HCT116 (cell line): ENCODE data around the gene FNDC1. TPM values are rescaled to one million over a fixed set of nuclear protein-coding genes. Genes with fewer than 3 reads are reported as not detected.

Experiments
- ATAC-seq: fragments of 200-7000 bp; cut with Tn5 transposase; 2 replicates; pipeline ENCODE4 v1.9.1; 2020; ENCODE audit warnings: mild to moderate bottlenecking, moderate library complexity
- BruUV-seq: library from RNA; stranded (reverse); fragments of 400-500 nt; replicated peaks from 2 replicates; lab custom pipeline; 2021; lab: Mats Ljungman, UMichigan
- CTCF ChIA-PET: fragments of 300-600 bp; sonication (Branson Sonifier 250); formaldehyde crosslinking; loops from one replicate; lab custom pipeline; 2021; ENCODE audit warnings: antibody characterized with exemption; lab: Charles Lee
- POLR2A ChIA-PET: fragments of 300-600, 350-600 bp; sonication (Branson Sonifier 250); formaldehyde crosslinking; loops from one replicate; lab custom pipeline; 2021; ENCODE audit warnings: antibody characterized with exemption; lab: Charles Lee
- RAD21 ChIA-PET, 2 experiments: fragments of 300-600 bp; sonication (Branson Sonifier 250); formaldehyde crosslinking; loops; one replicate each; lab custom pipeline; 2023; ENCODE audit warnings: low total read pairs in 2 of 2; ENCODE audit not compliant: uncharacterized antibody in 2 of 2, unreplicated experiment in 2 of 2, low non-redundant PET in 1 of 2; lab: Charles Lee
- DNase-seq: peaks from one replicate; pipeline ENCODE4 v3.0.0-alpha.2; 2010; ENCODE audit warnings: low read depth, low spot score
- H2AFZ ChIP-seq: fragments of 200-600 bp; shearing (Covaris generic), sonication (generic); 2 replicates; pipeline ENCODE4 v1.6.1; 2017; ENCODE audit warnings: low read depth, mixed run types, mixed read lengths, antibody characterized with exemption, low read length; ENCODE audit not compliant: poor library complexity, severe bottlenecking
- H3K27ac ChIP-seq: 2 replicates; pipeline ENCODE4 v1.5.1; 2012; ENCODE audit warnings: low read depth, low read length
- H3K27me3 ChIP-seq: fragments of 200-600 bp; sonication (generic); 2 replicates; pipeline ENCODE4 v1.6.1; 2016; ENCODE audit warnings: mixed run types, low read length, mixed read lengths; ENCODE audit not compliant: insufficient read depth
- H3K36me3 ChIP-seq, 2 experiments: fragments of 200-500 bp in 1 of 2; fragments of 200-600 bp in 1 of 2; sonication (Bioruptor generic) in 1 of 2; sonication (generic) in 1 of 2; 2 replicates each; pipeline versions ENCODE4 v1.5.1 to v1.6.1; 2014 to 2016; ENCODE audit warnings: low read length in 2 of 2, inconsistent platforms in 1 of 2, mixed read lengths in 1 of 2, mixed run types in 1 of 2; ENCODE audit not compliant: insufficient read depth in 2 of 2, control insufficient read depth in 1 of 2
- H3K4me1 ChIP-seq, 2 experiments: fragments of 200-600 bp in 1 of 2; sonication (generic) in 1 of 2; 2 replicates each; pipeline versions ENCODE4 v1.5.1 to v1.6.1; 2012 to 2017; ENCODE audit warnings: low read length in 2 of 2, inconsistent platforms in 1 of 2, mild to moderate bottlenecking in 1 of 2, mixed read lengths in 1 of 2, mixed run types in 1 of 2, moderate library complexity in 1 of 2; ENCODE audit not compliant: insufficient read depth in 2 of 2, control insufficient read depth in 1 of 2
- H3K4me2 ChIP-seq: fragments of 200-600 bp; sonication (generic); 2 replicates; pipeline ENCODE4 v1.6.1; 2017; ENCODE audit warnings: mixed run types, low read length, mixed read lengths
- H3K4me3 ChIP-seq, 2 experiments: fragments of 200-600 bp in 1 of 2; sonication (generic) in 1 of 2; replicated peaks in 1 of 2; 2 replicates each; pipeline ENCODE4 v1.5.1; 2011 to 2016; ENCODE audit warnings: low read length in 2 of 2, control low read depth in 1 of 2, low read depth in 1 of 2, mild to moderate bottlenecking in 1 of 2, mixed read lengths in 1 of 2, mixed run types in 1 of 2
- H3K79me2 ChIP-seq: fragments of 200-600 bp; sonication (generic); 2 replicates; pipeline ENCODE4 v1.6.1; 2017; ENCODE audit warnings: mild to moderate bottlenecking, mixed run types, low read length, moderate library complexity, mixed read lengths; ENCODE audit not compliant: insufficient read depth
- H3K9ac ChIP-seq: fragments of 200-600 bp; sonication (generic); 2 replicates; pipeline ENCODE4 v1.6.1; 2016; ENCODE audit warnings: low read length, mixed read lengths
- H3K9me2 ChIP-seq: fragments of 200-600 bp; sonication (generic), shearing (Covaris generic); 2 replicates; pipeline ENCODE4 v1.6.1; 2017; ENCODE audit warnings: mixed run types, mild to moderate bottlenecking, moderate library complexity; ENCODE audit not compliant: insufficient read depth
- H3K9me3 ChIP-seq, 2 experiments: fragments of 200-500 bp in 1 of 2; fragments of 200-600 bp in 1 of 2; sonication (Bioruptor generic) in 1 of 2; sonication (generic) in 1 of 2; 2 replicates each; pipeline ENCODE4 v1.6.1; 2014 to 2017; ENCODE audit warnings: low read length in 2 of 2, mixed read lengths in 2 of 2, inconsistent platforms in 1 of 2, low read depth in 1 of 2, mild to moderate bottlenecking in 1 of 2, mixed run types in 1 of 2, moderate library complexity in 1 of 2; ENCODE audit not compliant: control insufficient read depth in 1 of 2, insufficient read depth in 1 of 2
- H4K20me1 ChIP-seq: fragments of 200-600 bp; sonication (generic), shearing (Covaris generic); 2 replicates; pipeline ENCODE4 v1.6.1; 2017; ENCODE audit warnings: mixed run types, mild to moderate bottlenecking, moderate library complexity; ENCODE audit not compliant: insufficient read depth
- CBX3 ChIP-seq: IDR thresholded peaks from 2 replicates; pipeline ENCODE4 v1.6.1; 2012; ENCODE audit warnings: low read depth
- CEBPB ChIP-seq: IDR thresholded peaks from 2 replicates; pipeline ENCODE4 v1.6.1; 2012; ENCODE audit warnings: low read depth
- CTCF ChIP-seq, 3 experiments: fragments of 200-600 bp in 1 of 3; sonication (generic) in 1 of 3; IDR thresholded peaks in 2 of 3; conservative IDR thresholded peaks in 1 of 3; 2 replicates each; pipeline ENCODE4 v1.5.1; 2012 to 2017; ENCODE audit warnings: low read depth in 2 of 3, low read length in 2 of 3, antibody characterized with exemption in 1 of 3, borderline replicate concordance in 1 of 3, control low read depth in 1 of 3, mild to moderate bottlenecking in 1 of 3, mixed read lengths in 1 of 3, mixed run types in 1 of 3, moderate library complexity in 1 of 3; ENCODE audit not compliant: insufficient read depth in 1 of 3
- ELF1 ChIP-seq: IDR thresholded peaks from 2 replicates; pipeline ENCODE4 v1.6.1; 2012; ENCODE audit warnings: low read depth, borderline replicate concordance
- EZH2 ChIP-seq: fragments of 200-600 bp; sonication (generic); IDR thresholded peaks from 2 replicates; pipeline ENCODE4 v1.6.1; 2017; ENCODE audit warnings: antibody characterized with exemption, mixed run types
- POLR2A ChIP-seq: IDR thresholded peaks from 2 replicates; pipeline ENCODE4 v1.7.0; 2011; ENCODE audit warnings: borderline replicate concordance; ENCODE audit not compliant: insufficient read depth, insufficient read length; ENCODE audit errors: extremely low read depth
- POLR2AphosphoS5 ChIP-seq: IDR thresholded peaks from 2 replicates; pipeline ENCODE4 v1.6.1; 2011; ENCODE audit warnings: mild to moderate bottlenecking, low read depth, low read length, moderate library complexity
- RAD21 ChIP-seq: IDR thresholded peaks from 2 replicates; pipeline ENCODE4 v1.6.1; 2012; ENCODE audit warnings: low read depth, mild to moderate bottlenecking
- SIN3A ChIP-seq: IDR thresholded peaks from 2 replicates; pipeline ENCODE4 v1.6.1; 2012; ENCODE audit warnings: low read depth
- SP1 ChIP-seq: IDR thresholded peaks from 2 replicates; pipeline ENCODE4 v1.6.1; 2012; ENCODE audit warnings: low read depth
- SRF ChIP-seq: IDR thresholded peaks from 2 replicates; pipeline ENCODE4 v1.6.1; 2012; ENCODE audit warnings: low read depth
- TCF7L2 ChIP-seq: IDR thresholded peaks from 2 replicates; pipeline ENCODE4 v1.7.0; 2011; ENCODE audit warnings: borderline replicate concordance, inconsistent platforms; ENCODE audit not compliant: insufficient read depth, insufficient read length; ENCODE audit errors: extremely low read depth
- YY1 ChIP-seq: IDR thresholded peaks from 2 replicates; pipeline ENCODE4 v1.6.1; 2011; ENCODE audit warnings: low read length, low read depth, moderate library complexity, mild to moderate bottlenecking; ENCODE audit not compliant: insufficient replicate concordance; ENCODE audit errors: extremely low read depth
- intact Hi-C: fragments of 100-400 bp; cut with micrococcal nuclease; formaldehyde crosslinking; loops from 2 replicates; pipeline ENCODE4 v1.10.0; 2022
- total RNA-seq: library from RNA; stranded (reverse); gene quantifications from one replicate; pipeline ENCODE4 v1.2.1, GENCODE V29; 2021; ENCODE audit not compliant: unreplicated experiment
- TF ChIP-seq, protein P1 (sequence below): IDR thresholded peaks from 2 replicates; pipeline ENCODE4 v1.6.1; 2012; ENCODE audit warnings: low read depth
- TF ChIP-seq, protein P2 (sequence below): IDR thresholded peaks from 2 replicates; pipeline ENCODE4 v1.6.1; 2012

The FNDC1 gene
- total RNA-seq, 1 experiment from 2014 or later = 0.07 TPM

DNA sequence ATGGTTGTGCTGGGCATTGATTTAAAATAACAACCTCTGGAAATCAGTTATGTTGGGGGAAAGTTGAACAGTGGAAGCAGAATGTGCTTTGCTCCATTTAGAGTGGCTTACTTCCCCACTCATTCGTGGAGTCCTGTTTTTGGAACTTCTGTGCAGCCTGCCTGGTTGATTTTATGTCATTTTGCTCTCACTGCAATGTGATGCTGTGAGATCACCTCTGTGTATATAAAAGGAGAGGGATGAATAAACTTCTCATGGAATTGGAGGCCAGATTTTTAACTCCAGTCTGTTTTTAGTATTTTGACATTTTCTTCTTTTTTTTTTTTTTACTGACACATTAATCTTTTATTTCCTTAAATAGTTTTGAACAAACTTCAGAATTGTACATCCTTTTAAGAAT is 139.0 kb downstream of the FNDC1 start:
- RAD21 ChIA-PET = no interaction called here
- Histone ChIP-seq H4K20me1 (no peaks in the 10 kb centered on the region), H3K9me2 (no peaks in the 10 kb centered on the region), H3K9ac (no peak overlapping the region), H3K4me3 (no peak overlapping the region), H3K79me2 (no peaks in the 10 kb centered on the region), H3K27ac (no peak overlapping the region), H3K27me3 (peaks cover 9% of the 10 kb centered on the region), H3K4me1 (no peaks in the 10 kb centered on the region), H3K4me2 (no peak overlapping the region), H3K36me3 (no peaks in the 10 kb centered on the region), H3K9me3 (no peaks in the 10 kb centered on the region), H2AFZ (no peak overlapping the region)
- no peak for TF ChIP-seq TCF7L2
- TF ChIP-seq CTCF (IDR thresholded peaks at IDR 0.05 in 2 of 3, conservative IDR thresholded peaks at IDR 0.05 in 1 of 3; ENCODE audit: borderline replicate concordance in 1 of 3, insufficient read depth in 1 of 3, low read depth in 2 of 3, low read length in 2 of 3) = no peak
- no peak for TF ChIP-seq RAD21
- no peak for TF ChIP-seq SIN3A
- TF ChIP-seq YY1 = no peak
- TF ChIP-seq CEBPB = no peak
- no peak for TF ChIP-seq SP1
- no peak for TF ChIP-seq POLR2AphosphoS5
- TF ChIP-seq, protein P1, sequence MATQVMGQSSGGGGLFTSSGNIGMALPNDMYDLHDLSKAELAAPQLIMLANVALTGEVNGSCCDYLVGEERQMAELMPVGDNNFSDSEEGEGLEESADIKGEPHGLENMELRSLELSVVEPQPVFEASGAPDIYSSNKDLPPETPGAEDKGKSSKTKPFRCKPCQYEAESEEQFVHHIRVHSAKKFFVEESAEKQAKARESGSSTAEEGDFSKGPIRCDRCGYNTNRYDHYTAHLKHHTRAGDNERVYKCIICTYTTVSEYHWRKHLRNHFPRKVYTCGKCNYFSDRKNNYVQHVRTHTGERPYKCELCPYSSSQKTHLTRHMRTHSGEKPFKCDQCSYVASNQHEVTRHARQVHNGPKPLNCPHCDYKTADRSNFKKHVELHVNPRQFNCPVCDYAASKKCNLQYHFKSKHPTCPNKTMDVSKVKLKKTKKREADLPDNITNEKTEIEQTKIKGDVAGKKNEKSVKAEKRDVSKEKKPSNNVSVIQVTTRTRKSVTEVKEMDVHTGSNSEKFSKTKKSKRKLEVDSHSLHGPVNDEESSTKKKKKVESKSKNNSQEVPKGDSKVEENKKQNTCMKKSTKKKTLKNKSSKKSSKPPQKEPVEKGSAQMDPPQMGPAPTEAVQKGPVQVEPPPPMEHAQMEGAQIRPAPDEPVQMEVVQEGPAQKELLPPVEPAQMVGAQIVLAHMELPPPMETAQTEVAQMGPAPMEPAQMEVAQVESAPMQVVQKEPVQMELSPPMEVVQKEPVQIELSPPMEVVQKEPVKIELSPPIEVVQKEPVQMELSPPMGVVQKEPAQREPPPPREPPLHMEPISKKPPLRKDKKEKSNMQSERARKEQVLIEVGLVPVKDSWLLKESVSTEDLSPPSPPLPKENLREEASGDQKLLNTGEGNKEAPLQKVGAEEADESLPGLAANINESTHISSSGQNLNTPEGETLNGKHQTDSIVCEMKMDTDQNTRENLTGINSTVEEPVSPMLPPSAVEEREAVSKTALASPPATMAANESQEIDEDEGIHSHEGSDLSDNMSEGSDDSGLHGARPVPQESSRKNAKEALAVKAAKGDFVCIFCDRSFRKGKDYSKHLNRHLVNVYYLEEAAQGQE = no peak
- no peak for TF ChIP-seq SRF
- TF ChIP-seq, protein P2, sequence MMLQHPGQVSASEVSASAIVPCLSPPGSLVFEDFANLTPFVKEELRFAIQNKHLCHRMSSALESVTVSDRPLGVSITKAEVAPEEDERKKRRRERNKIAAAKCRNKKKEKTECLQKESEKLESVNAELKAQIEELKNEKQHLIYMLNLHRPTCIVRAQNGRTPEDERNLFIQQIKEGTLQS = no peak
- no peak for TF ChIP-seq CBX3
- TF ChIP-seq POLR2A = no peak
- no peak for TF ChIP-seq EZH2
- TF ChIP-seq ELF1 = no peak
- no TSS peak for BruUV-seq
- CTCF ChIA-PET = no interaction called here
- intact Hi-C loops = no loop called here
- DNase-seq = no peak
- ATAC-seq = no peak
- POLR2A ChIA-PET = no interaction called here
